Neural crest cell (in vitro differentiated cells): Measurements from ENCODE around the gene KRT72. TPM values are rescaled to one million over a fixed set of nuclear protein-coding genes. Genes with fewer than 3 reads are reported as not detected.

Source experiments
- DNase-seq: peaks from one replicate; pipeline ENCODE4 v3.0.0; 2021; ENCODE audit warnings: low read depth, mixed read lengths, low spot score
- H3K27ac Mint-ChIP-seq: one replicate; pipeline ENCODE4 v1.8.0; 2021; ENCODE audit warnings: mild to moderate bottlenecking, mixed read lengths; ENCODE audit not compliant: unreplicated experiment
- H3K27me3 Mint-ChIP-seq: 2 replicates; pipeline ENCODE4 v1.8.0; 2021; ENCODE audit warnings: low read depth, mild to moderate bottlenecking, mixed read lengths
- H3K36me3 Mint-ChIP-seq: 2 replicates; pipeline ENCODE4 v1.8.0; 2021; ENCODE audit warnings: low read depth, mild to moderate bottlenecking, mixed read lengths
- H3K4me1 Mint-ChIP-seq: 2 replicates; pipeline ENCODE4 v1.8.0; 2021; ENCODE audit warnings: mixed read lengths
- H3K4me3 Mint-ChIP-seq: one replicate; pipeline ENCODE4 v1.8.0; 2021; ENCODE audit warnings: mild to moderate bottlenecking, mixed read lengths
- H3K9me3 Mint-ChIP-seq: 2 replicates; pipeline ENCODE4 v1.8.0; 2021; ENCODE audit warnings: mixed read lengths
- CTCF ChIP-seq: fragments of 200-600 bp; sonication (generic); conservative IDR thresholded peaks from 2 replicates; pipeline ENCODE4 v1.5.0; 2021; ENCODE audit warnings: antibody characterized with exemption, mild to moderate bottlenecking
- total RNA-seq: library from RNA; stranded (reverse); gene quantifications from 2 replicates; pipeline ENCODE4 v1.2.1, GENCODE V29; 2021

The KRT72 gene
- total RNA-seq, 1 donor from 2014 or later = not detected

- no peak for DNase-seq
- Mint-ChIP-seq H3K9me3 (no peaks in the 10 kb centered on the region), H3K4me1 (no peaks in the 10 kb centered on the region), H3K27ac (no peak overlapping the region), H3K27me3 (peaks cover 12% of the 10 kb centered on the region), H3K36me3 (no peaks in the 10 kb centered on the region), H3K4me3 (no peak overlapping the region)
- TF ChIP-seq CTCF = no peak
These were observed 22.8 kb downstream of the KRT72 start for GRCh38 chr12:52578469-52578868.

DNA sequence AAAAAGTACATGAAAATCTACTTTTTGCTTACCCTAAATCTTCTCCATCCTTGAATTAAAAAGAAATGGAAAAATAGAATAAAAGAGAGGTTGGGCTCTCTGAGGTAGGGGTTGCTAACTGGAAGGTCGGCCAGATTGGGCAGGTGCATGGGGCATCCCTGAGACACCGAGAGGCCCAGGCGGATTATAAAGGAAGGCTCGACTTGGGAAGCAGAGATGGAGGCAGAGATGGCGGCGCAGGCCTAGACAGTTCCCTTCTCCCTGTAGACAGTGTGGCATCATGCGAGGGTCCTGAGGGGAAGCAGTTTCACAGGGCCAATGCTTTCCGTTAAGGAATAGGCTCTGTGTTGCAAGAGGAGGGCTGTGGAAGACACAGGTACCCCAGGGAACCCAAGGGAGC is 23.9 kb downstream of the KRT72 start:
- no peak overlapping the region for H3K4me3 Mint-ChIP-seq
- no peaks in the 10 kb centered on the region for H3K4me1 Mint-ChIP-seq
- no peak for DNase-seq
- peaks cover 12% of the 10 kb centered on the region for H3K27me3 Mint-ChIP-seq
- no peaks in the 10 kb centered on the region for H3K36me3 Mint-ChIP-seq
- H3K9me3 Mint-ChIP-seq = no peaks in the 10 kb centered on the region
- no peak overlapping the region for H3K27ac Mint-ChIP-seq
- no peak for TF ChIP-seq CTCF

- H3K27ac Mint-ChIP-seq = no peak overlapping the region
- H3K4me3 Mint-ChIP-seq = no peak overlapping the region
- TF ChIP-seq CTCF = no peak
- H3K9me3 Mint-ChIP-seq = no peaks in the 10 kb centered on the region
- H3K36me3 Mint-ChIP-seq = no peaks in the 10 kb centered on the region
- DNase-seq = no peak
- H3K27me3 Mint-ChIP-seq = peaks cover 9% of the 10 kb centered on the region
- no peaks in the 10 kb centered on the region for H3K4me1 Mint-ChIP-seq
These were observed 25.3 kb downstream of the KRT72 start for GRCh38 chr12:52575948-52576347.

DNA sequence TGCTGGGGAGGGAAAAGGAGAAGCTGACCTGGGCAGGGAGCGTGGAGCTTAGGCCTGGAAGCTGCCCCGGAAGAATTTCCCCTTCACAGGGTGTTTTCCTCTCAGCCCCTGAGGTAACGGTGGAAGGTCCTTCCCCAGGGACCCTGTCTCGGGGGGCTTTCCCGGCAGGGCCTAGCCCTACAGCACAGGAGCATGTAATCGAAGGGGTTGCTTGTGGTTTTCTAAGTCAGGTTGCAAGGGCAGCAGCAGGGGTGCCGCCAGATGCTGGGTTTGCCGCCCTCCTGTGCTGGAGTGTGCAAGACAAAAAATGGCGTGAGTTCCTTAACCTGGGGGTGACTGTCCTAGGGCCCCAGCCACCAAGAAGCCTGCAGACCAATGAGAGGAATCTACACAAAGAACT is 26.0 kb downstream of the KRT72 start:
- Mint-ChIP-seq H3K4me3 (no peak overlapping the region), H3K4me1 (no peaks in the 10 kb centered on the region), H3K27ac (no peak overlapping the region), H3K9me3 (no peaks in the 10 kb centered on the region), H3K36me3 (no peaks in the 10 kb centered on the region), H3K27me3 (peaks cover 5% of the 10 kb centered on the region)
- no peak for TF ChIP-seq CTCF
- DNase-seq = no peak

GRCh38 chr12:52573743-52574142 is 27.5 kb downstream of the KRT72 start, which contains the start of gene KRT74:
KRT74 (minus strand) TSS chr12:52573843; CDS start chr12:52573777, 66 bp downstream.
- Mint-ChIP-seq H3K9me3 (no peaks in the 10 kb centered on the region), H3K36me3 (no peaks in the 10 kb centered on the region), H3K4me3 (no peak within 1 kb of the TSS), H3K27me3 (peaks cover 4% of the 10 kb centered on the region), H3K27ac (no peak within 1 kb of the TSS), H3K4me1 (no peaks in the 10 kb centered on the region)
- no peak for DNase-seq
- no peak for TF ChIP-seq CTCF

DNA sequence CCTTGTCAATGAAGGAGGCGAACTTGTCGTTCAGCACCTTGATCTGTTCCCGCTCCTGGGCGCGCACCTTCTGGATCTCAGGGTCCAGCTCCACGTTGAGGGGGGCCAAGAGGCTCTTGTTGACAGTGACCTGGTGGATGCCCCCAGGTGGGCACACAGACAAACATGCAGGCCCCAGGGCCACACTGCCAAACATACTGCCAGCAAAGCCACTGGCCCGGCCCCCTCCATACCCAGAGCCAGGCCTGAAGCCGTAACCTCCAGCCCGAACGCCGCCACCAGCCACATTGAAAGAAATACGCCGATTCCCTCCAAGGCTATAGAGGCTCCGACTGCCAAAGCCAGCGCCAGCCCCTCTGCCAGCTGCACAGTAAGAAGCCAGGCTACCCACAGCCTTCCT is 28.0 kb downstream of the KRT72 start:
- no peaks in the 10 kb centered on the region for H3K36me3 Mint-ChIP-seq
- H3K27me3 Mint-ChIP-seq = peaks cover 4% of the 10 kb centered on the region
- no peak for DNase-seq
- no peak overlapping the region for H3K4me3 Mint-ChIP-seq
- H3K4me1 Mint-ChIP-seq = no peaks in the 10 kb centered on the region
- no peak overlapping the region for H3K27ac Mint-ChIP-seq
- no peaks in the 10 kb centered on the region for H3K9me3 Mint-ChIP-seq
- no peak for TF ChIP-seq CTCF
